MG63 (cell line): ENCODE results near the gene ADARB2. TPM values are rescaled to one million over a fixed set of nuclear protein-coding genes. Genes with fewer than 3 reads are reported as not detected.

ENCODE experiments used
- DNase-seq: peaks from one replicate; pipeline ENCODE4 v3.0.0-alpha.2; 2020
- H3K27me3 ChIP-seq: fragments of 250-450 bp; sonication (Bioruptor Pico); 2 replicates; pipeline ENCODE4 v1.5.1; 2020; ENCODE audit warnings: mild to moderate bottlenecking, moderate library complexity
- H3K36me3 ChIP-seq: fragments of 250-450 bp; sonication (Bioruptor Pico); 2 replicates; pipeline ENCODE4 v1.5.1; 2020; ENCODE audit warnings: mild to moderate bottlenecking, moderate library complexity
- H3K4me3 ChIP-seq: fragments of 250-450 bp; sonication (Bioruptor Pico); 2 replicates; pipeline ENCODE4 v1.5.1; 2020; ENCODE audit warnings: mild to moderate bottlenecking, moderate library complexity
- H3K9me3 ChIP-seq: fragments of 250-450 bp; sonication (Bioruptor Pico); 2 replicates; pipeline ENCODE4 v1.5.1; 2020; ENCODE audit warnings: mild to moderate bottlenecking, moderate library complexity
- total RNA-seq: library from RNA; depleted of rRNA; stranded (reverse); fragments of >200 nt; shearing (Covaris generic); gene quantifications from 2 replicates; pipeline ENCODE4 v1.2.3, GENCODE V29; 2014; ENCODE audit warnings: low replicate concordance

Gene ADARB2
- total RNA-seq, 1 experiment from 2014 or later = not detected

DNA sequence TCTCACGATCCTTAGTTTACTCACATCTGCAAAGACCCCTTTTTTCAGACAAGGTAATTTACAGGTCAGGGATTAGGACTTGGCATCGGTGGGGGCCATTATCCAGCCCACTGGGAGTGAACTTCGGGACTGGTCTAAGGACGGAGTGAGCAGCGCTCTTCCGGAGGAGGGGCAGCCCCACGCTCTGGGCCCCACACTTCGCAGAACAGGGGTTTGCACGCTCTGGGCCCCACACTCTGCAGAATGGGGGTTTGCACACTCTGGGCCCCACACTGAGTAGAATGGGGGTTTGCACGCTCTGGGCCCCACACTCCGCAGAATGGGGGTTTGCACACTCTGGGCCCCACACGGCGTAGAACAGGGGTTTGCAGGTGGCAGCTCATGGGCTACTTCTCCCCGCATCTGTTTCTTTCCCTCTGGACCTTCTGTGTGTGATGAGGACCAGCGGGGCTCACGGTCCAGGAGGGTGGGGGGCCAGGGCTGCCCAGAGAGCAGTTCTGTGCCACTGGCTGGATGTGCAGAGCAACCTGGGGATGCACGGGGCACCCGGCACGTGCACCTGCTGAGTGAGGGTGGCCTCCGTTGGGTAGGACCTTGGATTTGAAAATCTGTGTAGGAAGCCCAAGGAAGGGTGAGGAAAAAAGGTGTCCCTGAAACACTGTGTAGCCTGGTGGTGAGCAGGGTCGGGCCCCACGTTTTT lies 546.4 kb downstream of the ADARB2 start:
- no peaks in the 10 kb centered on the region for H3K36me3 ChIP-seq
- DNase-seq = no peak
- H3K4me3 ChIP-seq = no peak overlapping the region
- no peaks in the 10 kb centered on the region for H3K27me3 ChIP-seq
- no peaks in the 10 kb centered on the region for H3K9me3 ChIP-seq

DNA sequence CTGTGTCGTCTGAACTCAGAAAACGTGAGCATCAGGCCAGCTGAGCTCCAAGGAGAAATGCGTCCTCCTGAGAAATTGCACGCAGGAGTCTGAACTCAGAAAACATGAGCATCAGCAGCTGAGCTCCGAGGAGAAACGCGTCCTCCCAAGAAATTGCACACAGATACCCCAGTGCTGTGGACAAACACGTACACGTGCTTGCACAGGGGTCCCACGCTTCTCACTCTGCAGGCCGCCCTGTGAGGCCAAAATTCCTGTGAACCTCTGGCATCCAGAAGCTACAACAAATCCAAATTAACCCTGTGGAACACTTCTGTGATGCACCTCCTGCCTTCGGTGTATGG lies 547.3 kb downstream of the ADARB2 start:
- no peak for DNase-seq
- Histone ChIP-seq H3K36me3 (no peaks in the 10 kb centered on the region), H3K27me3 (no peaks in the 10 kb centered on the region)

DNA sequence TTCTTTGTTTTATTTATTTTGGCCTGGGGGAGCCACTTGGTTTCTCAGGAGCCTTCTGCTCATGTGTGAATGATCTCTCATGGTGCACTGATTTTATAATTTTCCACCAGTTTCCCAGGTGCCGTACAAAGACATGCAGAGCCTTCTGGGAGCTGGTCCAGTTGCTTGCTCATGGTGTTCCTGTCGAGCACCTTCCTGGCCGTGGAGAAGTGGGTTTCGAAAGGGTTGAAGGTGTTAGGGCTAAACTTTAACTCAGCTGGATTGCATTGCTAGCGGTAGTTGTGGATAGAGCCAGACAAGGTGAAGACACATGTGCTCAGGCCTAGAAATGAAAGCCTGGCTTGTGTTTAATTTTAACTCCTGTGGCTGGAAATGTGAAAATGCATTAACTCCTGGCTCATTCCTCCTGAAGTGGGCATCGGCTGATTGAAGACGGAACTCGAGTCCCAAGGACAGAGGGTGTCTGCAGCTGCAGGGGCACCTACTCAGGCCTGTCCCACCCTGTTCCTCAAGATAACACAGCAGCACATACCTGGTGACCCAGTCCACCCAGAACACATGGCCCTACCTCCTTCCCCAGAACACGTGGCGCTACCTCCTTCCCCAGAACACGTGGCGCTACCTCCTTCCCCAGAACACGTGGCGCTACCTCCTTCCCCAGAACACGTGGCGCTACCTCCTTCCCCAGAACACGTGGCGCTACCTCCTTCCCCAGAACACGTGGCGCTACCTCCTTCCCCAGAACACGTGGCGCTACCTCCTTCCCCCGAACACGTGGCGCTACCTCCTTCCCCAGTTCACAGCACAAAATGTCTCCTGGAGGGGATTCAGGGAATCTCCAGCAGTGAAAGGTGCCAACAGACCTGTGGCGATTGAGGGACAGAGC lies 547.9 kb downstream of the ADARB2 start:
- H3K27me3 ChIP-seq = no peaks in the 10 kb centered on the region
- H3K36me3 ChIP-seq = no peaks in the 10 kb centered on the region
- no peaks in the 10 kb centered on the region for H3K9me3 ChIP-seq
- H3K4me3 ChIP-seq = no peak overlapping the region
- no peak for DNase-seq

More for the DNA sequence above, 547.3 kb downstream of the ADARB2 start:
- Histone ChIP-seq H3K9me3 (no peaks in the 10 kb centered on the region), H3K4me3 (no peak overlapping the region)

DNA sequence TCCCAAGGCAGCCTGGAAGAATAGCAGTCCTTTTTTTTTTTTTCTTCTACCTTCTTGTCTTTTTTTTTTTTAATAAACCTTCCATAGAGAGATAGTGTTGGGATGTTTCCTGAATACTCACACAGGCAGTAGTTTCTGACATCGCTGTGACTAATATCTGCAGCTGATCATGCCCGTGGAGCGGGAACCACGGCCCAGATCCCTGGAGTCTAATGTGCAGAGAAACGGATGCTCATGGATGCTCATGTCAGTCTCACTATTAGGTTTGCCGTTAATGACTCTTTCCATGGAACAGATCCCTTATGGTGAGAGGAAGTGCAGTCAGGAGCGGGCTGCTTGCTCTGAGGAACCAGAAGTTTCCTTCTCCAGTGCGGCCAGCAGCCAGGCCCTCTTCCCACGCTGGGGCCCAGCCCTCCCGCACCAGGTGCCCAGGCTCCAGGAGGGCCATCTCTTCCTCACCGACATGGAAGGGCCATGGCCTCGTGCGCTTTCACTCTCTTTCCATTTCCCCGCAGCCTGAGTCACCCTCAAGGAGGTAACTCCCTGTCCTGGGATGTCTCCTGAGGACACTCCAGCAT lies 548.7 kb downstream of the ADARB2 start:
- no peaks in the 10 kb centered on the region for H3K36me3 ChIP-seq
- H3K9me3 ChIP-seq = no peaks in the 10 kb centered on the region
- DNase-seq = no peak
- H3K27me3 ChIP-seq = no peaks in the 10 kb centered on the region
- no peak overlapping the region for H3K4me3 ChIP-seq

DNA sequence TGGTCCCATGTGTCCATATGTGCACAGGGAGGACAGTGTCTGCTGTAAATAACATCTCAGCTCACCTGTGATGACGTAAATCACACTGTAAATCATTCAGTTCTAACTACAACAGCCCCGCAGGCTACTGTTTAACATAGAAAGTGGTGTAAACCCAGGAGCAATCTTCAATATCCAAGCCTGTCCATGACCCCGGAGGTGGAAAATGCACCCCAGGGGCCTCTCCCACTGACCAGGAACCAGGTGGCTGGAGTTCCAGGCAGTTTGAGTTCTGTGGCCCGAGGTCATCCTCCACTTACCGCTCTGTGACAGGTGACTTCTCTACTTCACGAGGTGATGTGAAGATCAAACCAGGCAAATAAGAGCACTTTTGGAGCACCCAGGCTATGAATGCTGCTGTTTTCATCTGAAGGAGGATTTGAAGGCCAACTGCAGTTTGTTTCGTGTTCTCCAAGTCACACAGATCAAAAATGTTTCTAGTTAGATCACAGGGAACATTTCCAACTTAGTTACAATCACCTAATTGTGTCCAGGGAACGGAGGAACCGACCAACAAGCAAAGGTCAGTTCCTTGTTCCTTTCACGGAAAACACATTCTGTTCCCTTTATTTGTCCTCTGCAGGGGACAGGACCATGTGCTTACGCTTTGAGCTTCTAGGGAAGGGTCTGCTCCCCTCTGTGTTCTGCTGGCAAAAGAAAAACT lies 549.3 kb downstream of the ADARB2 start:
- Histone ChIP-seq H3K36me3 (no peaks in the 10 kb centered on the region), H3K4me3 (no peak overlapping the region)

DNA sequence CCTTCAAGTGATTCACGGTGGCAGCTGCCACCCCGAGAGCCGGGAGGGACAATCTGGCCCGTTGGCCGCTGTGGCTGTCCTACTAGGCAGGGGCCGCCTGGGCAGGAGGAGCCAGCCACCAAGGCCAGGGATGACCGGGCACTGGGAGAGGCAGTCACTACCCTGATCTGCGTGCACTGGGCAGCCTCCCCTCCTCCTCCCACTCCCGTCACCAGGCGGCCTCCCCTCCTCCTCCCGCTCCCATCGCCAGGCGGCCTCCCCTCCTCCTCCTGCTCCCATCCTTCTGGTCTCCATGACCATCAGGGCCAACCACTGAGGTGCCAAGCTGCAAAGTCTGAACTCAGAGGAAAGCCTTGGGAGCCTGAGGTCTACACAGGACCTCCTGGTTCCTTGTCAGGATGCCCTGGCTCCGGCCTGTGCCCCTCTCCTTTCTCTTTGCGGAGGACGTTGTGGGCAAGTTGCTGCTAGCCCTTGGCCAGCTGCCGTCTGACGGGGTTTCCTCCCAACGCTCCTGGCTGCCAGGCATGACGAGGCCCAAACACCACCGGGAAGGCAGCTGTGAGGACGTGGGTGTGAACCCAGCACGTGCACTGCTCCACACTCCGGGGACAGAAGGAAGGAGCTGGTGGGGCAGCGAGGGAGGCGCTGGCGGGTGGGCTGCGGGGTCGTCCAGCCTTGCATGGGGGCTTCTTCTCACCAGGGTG lies 550.0 kb downstream of the ADARB2 start:
- no peaks in the 10 kb centered on the region for H3K27me3 ChIP-seq
- H3K36me3 ChIP-seq = no peaks in the 10 kb centered on the region
- no peaks in the 10 kb centered on the region for H3K9me3 ChIP-seq

More for the DNA sequence above, 549.3 kb downstream of the ADARB2 start:
- DNase-seq = no peak
- no peaks in the 10 kb centered on the region for H3K27me3 ChIP-seq
- no peaks in the 10 kb centered on the region for H3K9me3 ChIP-seq

DNA sequence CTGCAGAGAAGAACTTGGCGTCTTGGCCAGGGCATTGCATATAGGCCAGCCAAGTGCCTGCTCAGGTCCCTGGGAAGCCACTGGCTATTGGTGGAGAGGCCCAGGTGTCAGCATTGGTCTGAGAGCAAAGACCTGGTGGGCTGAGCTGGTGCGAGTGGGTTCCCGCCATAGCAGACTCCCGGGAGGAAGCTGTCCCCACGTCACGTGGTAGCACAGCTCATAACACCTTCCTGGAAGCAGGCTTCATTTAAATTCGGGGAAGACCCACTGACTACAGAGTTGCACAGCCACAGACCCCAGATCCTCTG lies 550.7 kb downstream of the ADARB2 start:
- H3K9me3 ChIP-seq = no peaks in the 10 kb centered on the region
- H3K27me3 ChIP-seq = no peaks in the 10 kb centered on the region
- no peaks in the 10 kb centered on the region for H3K36me3 ChIP-seq
- no peak overlapping the region for H3K4me3 ChIP-seq
- DNase-seq = no peak

More for the DNA sequence above, 550.0 kb downstream of the ADARB2 start:
- peak; percentile 17 for DNase-seq
- H3K4me3 ChIP-seq = no peak overlapping the region

DNA sequence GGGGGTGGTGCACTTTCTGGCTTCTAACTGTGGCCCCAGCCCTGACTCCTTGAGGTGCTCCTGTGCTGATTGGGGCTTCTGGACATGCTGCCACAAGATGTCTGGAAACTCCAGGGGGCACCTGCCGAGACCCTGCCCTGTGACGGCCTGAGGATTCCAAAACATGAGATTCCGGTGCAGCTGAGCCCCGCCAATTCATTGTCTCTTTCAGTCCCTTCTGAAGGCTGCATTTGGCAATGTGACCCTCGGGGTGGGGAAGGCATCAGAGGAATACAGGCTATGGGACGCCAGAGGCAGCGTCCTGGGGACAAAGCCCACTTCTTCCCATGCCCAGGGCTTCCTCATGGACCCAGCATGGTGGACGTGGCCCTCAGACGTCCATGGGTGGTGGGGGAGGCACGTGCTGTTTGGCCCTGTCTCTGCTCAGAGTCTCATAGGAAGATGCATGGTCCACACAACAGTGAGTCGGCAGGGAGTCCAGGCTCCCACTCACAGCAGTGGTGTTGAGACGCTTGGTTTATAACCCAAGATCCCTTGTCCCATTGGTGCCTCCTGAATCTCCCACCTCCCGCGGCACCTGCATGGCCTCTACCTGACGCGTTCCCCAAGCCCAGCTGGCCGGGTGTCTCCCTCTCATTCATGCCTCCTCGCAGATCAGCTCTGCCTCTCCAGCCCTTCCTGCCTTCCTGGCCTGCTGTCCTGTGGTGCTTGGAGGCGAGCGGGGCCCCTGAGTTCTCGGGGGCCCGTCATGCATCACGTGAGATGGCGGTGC lies 551.2 kb downstream of the ADARB2 start:
- Histone ChIP-seq H3K36me3 (no peaks in the 10 kb centered on the region), H3K9me3 (no peaks in the 10 kb centered on the region), H3K4me3 (no peak overlapping the region), H3K27me3 (no peaks in the 10 kb centered on the region)
- DNase-seq = no peak

DNA sequence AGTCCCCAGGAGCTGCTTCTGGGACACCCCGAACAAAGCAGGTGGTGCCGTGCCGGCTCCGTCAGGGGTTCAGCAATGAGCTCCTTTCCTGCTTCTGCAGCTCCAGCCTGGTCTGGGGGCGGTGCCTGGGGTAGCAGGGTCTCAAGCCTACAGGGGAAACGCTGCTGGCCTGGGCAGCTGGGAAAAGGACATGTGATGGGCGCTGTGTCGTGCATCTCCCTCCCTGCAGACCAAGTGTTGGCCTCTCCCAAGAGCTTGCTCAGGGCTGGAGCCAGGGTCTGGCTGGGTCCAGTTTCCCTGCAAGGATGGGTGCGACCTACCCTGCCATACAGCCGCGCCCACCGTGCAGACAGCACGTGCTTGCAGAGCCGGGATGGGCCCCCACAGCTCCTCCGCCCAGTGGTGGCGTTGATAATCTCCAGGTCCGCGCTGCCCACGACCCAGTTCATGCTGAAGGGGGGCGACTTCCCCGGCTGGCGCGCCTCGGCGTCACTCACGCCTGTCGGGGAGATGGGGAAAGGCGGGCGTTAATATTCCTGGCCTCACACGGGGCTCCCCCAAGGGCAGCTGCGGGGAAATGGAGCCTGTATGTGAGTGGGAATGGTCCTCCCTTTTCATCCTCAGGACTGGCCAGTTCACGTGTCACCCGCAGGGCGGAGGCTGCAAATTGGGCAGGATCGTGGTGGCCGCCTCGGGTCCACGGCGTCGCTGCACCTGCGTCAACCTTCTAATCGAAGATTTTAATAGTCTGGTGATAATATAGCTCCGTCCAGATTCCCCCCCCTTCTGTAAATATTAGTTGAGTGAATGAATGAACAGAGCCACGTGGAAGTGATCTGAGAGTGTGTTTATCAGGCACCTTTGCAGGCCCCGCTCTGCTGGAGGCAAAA lies 552.5 kb downstream of the ADARB2 start:
- no peaks in the 10 kb centered on the region for H3K9me3 ChIP-seq
- no peak overlapping the region for H3K4me3 ChIP-seq
- no peak for DNase-seq
- no peaks in the 10 kb centered on the region for H3K27me3 ChIP-seq
- H3K36me3 ChIP-seq = no peaks in the 10 kb centered on the region

DNA sequence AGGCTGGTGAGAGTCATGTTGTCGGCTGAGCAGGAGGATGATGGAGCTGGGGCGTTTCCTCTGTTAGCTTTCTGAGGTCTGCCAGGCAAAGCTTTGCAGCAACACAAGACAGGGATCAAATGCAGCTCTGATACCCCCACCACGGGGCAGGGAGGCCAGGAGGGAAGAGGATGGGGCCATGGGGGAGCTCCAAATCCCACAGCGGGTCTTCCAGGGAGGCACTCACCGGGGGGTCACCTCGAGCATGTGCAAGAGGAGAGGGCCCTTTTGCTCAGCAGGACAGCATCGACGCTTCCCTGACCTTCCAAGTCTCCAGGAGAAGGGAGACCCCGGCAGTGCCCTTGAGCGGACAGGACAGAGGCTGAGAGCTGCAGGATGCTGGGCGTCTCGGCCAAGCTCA lies 553.6 kb downstream of the ADARB2 start:
- no peak overlapping the region for H3K4me3 ChIP-seq
- DNase-seq = no peak
- no peaks in the 10 kb centered on the region for H3K9me3 ChIP-seq
- H3K27me3 ChIP-seq = no peaks in the 10 kb centered on the region
- H3K36me3 ChIP-seq = no peaks in the 10 kb centered on the region

DNA sequence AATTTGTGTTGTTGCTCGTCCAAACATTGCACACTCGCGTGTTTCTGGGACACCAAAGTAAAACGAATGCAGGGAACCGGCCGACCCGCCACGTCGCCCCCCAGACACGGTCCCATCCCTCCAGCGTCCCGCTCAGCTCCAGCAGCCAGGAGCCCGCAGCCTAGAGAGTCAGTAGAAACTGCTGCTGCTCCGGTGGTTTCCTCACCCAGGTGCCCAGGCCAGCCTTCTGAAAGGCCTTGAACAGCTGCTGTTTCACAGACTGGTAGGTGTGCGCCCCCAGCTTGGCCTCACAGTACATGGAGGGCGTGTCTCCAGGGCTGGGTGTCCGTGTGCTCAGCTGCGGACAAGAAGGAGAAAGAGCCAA lies 554.3 kb downstream of the ADARB2 start:
- no peak overlapping the region for H3K4me3 ChIP-seq
- no peaks in the 10 kb centered on the region for H3K9me3 ChIP-seq
- H3K36me3 ChIP-seq = no peaks in the 10 kb centered on the region
- no peak for DNase-seq
- H3K27me3 ChIP-seq = no peaks in the 10 kb centered on the region

DNA sequence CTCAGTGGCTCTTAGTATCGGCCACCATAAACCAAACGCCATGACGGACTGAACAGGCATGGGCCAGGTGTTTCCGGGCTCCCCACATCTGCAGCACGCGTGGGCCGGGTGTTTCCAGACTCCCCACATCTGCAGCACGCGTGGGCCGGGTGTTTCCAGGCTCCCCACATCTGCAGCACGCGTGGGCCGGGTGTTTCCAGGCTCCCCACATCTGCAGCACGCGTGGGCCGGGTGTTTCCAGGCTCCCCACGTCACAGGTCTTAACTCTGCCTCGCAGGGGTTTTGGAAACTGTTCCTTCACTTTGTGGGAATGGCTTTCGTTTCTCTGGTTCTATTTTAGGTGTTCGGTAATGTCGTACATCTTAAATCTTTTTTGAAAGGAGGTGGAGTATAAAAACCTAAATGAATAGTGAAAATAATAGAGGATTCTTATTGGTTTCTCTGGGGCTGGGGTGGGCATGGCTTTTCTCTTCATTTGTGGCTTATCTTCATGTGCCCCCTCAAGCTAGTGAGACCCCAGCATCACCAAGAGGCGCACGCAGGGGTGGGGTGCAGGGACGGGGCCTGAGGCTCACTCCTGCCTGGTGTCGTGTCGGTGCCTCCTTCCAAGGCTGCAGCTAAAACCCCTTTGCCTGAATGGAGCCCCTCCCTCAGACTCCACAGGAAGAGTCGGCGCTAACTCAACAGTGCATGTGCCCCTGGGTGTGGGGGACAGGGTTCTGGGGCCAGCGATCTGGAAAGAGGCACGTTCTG lies 554.9 kb downstream of the ADARB2 start:
- DNase-seq = no peak
- Histone ChIP-seq H3K27me3 (no peaks in the 10 kb centered on the region), H3K9me3 (no peaks in the 10 kb centered on the region), H3K4me3 (no peak overlapping the region), H3K36me3 (no peaks in the 10 kb centered on the region)

DNA sequence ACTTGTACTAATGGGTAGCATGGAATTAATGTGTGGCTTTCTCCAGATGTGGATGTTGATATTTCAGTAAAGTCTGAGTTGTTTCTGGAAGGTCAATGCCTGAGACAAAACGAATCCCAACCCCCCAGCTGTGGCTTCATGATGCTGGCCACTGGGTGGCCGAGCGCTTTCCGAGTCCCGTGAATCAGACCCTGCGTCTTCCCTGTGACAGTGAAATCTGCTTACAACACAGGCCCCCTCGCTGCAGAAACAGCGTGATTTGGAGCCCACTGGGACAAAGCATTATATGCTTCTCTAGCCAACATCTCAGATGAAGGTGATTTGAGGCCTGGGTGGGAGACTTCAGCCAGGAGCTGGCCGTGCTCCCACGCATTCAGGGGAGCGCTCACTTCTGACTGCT lies 556.5 kb downstream of the ADARB2 start:
- Histone ChIP-seq H3K4me3 (no peak overlapping the region), H3K27me3 (no peaks in the 10 kb centered on the region), H3K36me3 (no peaks in the 10 kb centered on the region), H3K9me3 (no peaks in the 10 kb centered on the region)
- no peak for DNase-seq

DNA sequence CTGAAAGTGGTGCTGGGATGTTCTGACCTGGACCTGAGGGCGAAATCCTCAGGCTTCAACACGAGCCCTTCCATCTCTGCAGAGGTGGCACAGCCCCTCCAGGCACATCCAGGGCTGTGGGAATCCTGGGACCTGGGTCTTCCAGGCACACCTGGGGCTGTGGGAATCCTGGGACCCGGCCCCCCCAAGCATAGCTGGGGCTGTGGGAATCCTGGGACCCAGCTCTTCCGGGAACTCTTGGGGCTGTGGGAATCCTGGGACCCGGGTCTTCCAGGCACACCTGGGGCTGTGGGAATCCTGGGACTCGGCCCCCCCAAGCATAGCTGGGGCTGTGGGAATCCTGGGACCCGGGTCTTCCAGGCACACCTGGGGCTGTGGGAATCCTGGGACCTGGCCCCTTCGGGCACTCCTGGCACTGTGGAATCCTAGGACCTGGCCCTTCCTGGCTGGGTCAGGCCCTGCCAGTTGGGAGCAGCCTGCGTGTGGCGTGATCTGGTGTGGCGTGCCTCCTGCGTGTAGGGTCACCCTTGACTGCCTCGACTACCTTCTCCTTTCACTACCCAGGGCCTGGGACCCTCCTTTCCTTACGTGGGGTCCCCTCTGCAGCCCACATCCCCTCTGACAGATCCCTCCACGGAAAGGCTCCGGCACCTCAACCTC lies 557.1 kb downstream of the ADARB2 start:
- Histone ChIP-seq H3K9me3 (no peaks in the 10 kb centered on the region), H3K4me3 (no peak overlapping the region), H3K36me3 (no peaks in the 10 kb centered on the region), H3K27me3 (no peaks in the 10 kb centered on the region)
- no peak for DNase-seq
